Measurements from ENCODE around the gene JPH4.

DNA sequence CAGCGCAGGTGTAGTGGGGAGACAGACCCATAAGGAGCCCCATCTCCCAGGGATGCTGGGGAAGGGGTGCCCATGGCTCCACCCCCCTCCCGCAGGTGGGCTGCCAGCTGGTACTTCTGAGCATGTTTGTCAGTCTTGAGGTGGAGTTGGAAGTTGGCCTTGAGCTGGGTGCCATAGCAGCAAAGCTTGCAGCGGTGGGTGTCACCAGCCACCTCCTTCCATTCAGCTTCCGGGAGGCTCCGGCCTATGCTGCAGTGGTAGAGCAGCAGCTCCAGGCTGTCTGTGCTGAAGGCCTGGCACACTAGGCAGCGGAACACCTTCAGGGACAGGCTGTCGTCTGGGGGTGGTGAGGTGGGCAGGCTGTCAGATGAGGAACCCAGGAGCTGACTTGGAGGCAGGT, 45.9 kb downstream of the JPH4 start:
- TF ChIP-seq, protein P1, sequence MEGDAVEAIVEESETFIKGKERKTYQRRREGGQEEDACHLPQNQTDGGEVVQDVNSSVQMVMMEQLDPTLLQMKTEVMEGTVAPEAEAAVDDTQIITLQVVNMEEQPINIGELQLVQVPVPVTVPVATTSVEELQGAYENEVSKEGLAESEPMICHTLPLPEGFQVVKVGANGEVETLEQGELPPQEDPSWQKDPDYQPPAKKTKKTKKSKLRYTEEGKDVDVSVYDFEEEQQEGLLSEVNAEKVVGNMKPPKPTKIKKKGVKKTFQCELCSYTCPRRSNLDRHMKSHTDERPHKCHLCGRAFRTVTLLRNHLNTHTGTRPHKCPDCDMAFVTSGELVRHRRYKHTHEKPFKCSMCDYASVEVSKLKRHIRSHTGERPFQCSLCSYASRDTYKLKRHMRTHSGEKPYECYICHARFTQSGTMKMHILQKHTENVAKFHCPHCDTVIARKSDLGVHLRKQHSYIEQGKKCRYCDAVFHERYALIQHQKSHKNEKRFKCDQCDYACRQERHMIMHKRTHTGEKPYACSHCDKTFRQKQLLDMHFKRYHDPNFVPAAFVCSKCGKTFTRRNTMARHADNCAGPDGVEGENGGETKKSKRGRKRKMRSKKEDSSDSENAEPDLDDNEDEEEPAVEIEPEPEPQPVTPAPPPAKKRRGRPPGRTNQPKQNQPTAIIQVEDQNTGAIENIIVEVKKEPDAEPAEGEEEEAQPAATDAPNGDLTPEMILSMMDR (IDR thresholded peaks at IDR 0.05; ENCODE audit: control extremely low read depth in 1 of 3, insufficient read depth in 1 of 3, low read depth in 1 of 3, low read length in 3 of 3): no peak
- no peak for TF ChIP-seq PHF8 (conservative IDR thresholded peaks at IDR 0.05; ENCODE audit: low read depth, low read length)
- no peak for TF ChIP-seq POLR2A (IDR thresholded peaks at IDR 0.05; ENCODE audit: control extremely low read depth in 1 of 2, low read depth in 2 of 2, low read length in 2 of 2)
- no peak for TF ChIP-seq CEBPB (IDR thresholded peaks at IDR 0.05; ENCODE audit: low read depth, low read length)
- TF ChIP-seq SRF (IDR thresholded peaks at IDR 0.05; ENCODE audit: low read depth, low read length): no peak
- TF ChIP-seq, protein P2, sequence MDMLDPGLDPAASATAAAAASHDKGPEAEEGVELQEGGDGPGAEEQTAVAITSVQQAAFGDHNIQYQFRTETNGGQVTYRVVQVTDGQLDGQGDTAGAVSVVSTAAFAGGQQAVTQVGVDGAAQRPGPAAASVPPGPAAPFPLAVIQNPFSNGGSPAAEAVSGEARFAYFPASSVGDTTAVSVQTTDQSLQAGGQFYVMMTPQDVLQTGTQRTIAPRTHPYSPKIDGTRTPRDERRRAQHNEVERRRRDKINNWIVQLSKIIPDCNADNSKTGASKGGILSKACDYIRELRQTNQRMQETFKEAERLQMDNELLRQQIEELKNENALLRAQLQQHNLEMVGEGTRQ (IDR thresholded peaks at IDR 0.05; ENCODE audit: low read length): no peak
- TF ChIP-seq SP2 (IDR thresholded peaks at IDR 0.05; ENCODE audit: low read length): no peak
- no peak for TF ChIP-seq RAD21 (IDR thresholded peaks at IDR 0.05 in 1 of 2, conservative IDR thresholded peaks at IDR 0.05 in 1 of 2; ENCODE audit: low read depth in 2 of 2, low read length in 2 of 2)
- no peak for TF ChIP-seq EP300 (IDR thresholded peaks at IDR 0.05; ENCODE audit: borderline replicate concordance in 1 of 2, low read depth in 2 of 2, low read length in 2 of 2)
- no peak for TF ChIP-seq EZH2 (IDR thresholded peaks at IDR 0.05; ENCODE audit: low read depth, low read length, severe bottlenecking)
- TF ChIP-seq RNF2 (IDR thresholded peaks at IDR 0.05; ENCODE audit: borderline replicate concordance, low read depth, low read length, missing control alignments, poor library complexity, severe bottlenecking): no peak
- no peak for TF ChIP-seq MAFK (IDR thresholded peaks at IDR 0.05; ENCODE audit: low read depth, low read length)
- TF ChIP-seq NRF1 (IDR thresholded peaks at IDR 0.05; ENCODE audit: low read depth, low read length): no peak

All from H1 (cell line).